Liver (tissue), 9 donors: ENCODE measurements around the gene DGKQ. TPM values are rescaled to one million over a fixed set of nuclear protein-coding genes. Genes with fewer than 3 reads are reported as not detected.
A peak's percentile ranks its signal among the peaks of the same experiment; 100 is the strongest.

Experiments used
- DNase-seq: peaks from one replicate; pipeline ENCODE4 v3.0.0-alpha.2; 2017; ENCODE audit warnings: low spot score
- H3K27ac ChIP-seq, 2 donors: one replicate each; pipeline ENCODE4 v1.7.0; 2013; ENCODE audit warnings: inconsistent platforms in 2 of 2, low read length in 2 of 2, control low read depth in 1 of 2, low read depth in 1 of 2, mild to moderate bottlenecking in 1 of 2
- H3K27me3 ChIP-seq, 4 donors: one replicate each; pipeline versions ENCODE4 v1.6.1 to v1.7.0; 2013; ENCODE audit warnings: low read length in 3 of 4, inconsistent platforms in 1 of 4, mild to moderate bottlenecking in 1 of 4, moderate library complexity in 1 of 4; ENCODE audit not compliant: control insufficient read depth in 4 of 4, insufficient read depth in 4 of 4
- H3K36me3 ChIP-seq, 4 donors: one replicate each; pipeline versions ENCODE4 v1.6.1 to v1.7.0; 2013; ENCODE audit warnings: low read length in 3 of 4, mild to moderate bottlenecking in 3 of 4, low read depth in 1 of 4, moderate library complexity in 1 of 4; ENCODE audit not compliant: control insufficient read depth in 4 of 4, insufficient read depth in 3 of 4
- H3K4me1 ChIP-seq, 4 donors: one replicate each; pipeline versions ENCODE4 v1.6.1 to v1.7.0; 2013; ENCODE audit warnings: low read length in 3 of 4, mild to moderate bottlenecking in 3 of 4, moderate library complexity in 1 of 4; ENCODE audit not compliant: control insufficient read depth in 4 of 4, insufficient read depth in 4 of 4
- H3K4me3 ChIP-seq, 3 donors: one replicate each; pipeline versions ENCODE4 v1.6.1 to v1.7.0; 2013; ENCODE audit warnings: low read length in 3 of 3, control low read depth in 1 of 3, low read depth in 1 of 3, mild to moderate bottlenecking in 1 of 3
- H3K9ac ChIP-seq, 2 donors: one replicate each; pipeline ENCODE4 v1.7.0; 2013; ENCODE audit warnings: low read length in 2 of 2, mild to moderate bottlenecking in 2 of 2, moderate library complexity in 2 of 2, control low read depth in 1 of 2, low read depth in 1 of 2
- H3K9me3 ChIP-seq, 4 donors: one replicate each; pipeline versions ENCODE4 v1.6.1 to v1.7.0; 2013; ENCODE audit warnings: low read length in 3 of 4; ENCODE audit not compliant: control insufficient read depth in 4 of 4
- EGR1 ChIP-seq, 2 donors: IDR thresholded peaks; 2 replicates each; pipeline ENCODE4 v1.6.1; 2016 to 2018; ENCODE audit warnings: antibody characterized with exemption in 2 of 2, low read depth in 2 of 2
- FOXA1 ChIP-seq: IDR thresholded peaks from 2 replicates; pipeline ENCODE4 v1.6.1; 2016; ENCODE audit warnings: antibody characterized with exemption
- FOXA2 ChIP-seq: IDR thresholded peaks from 2 replicates; pipeline ENCODE4 v1.6.1; 2016; ENCODE audit warnings: antibody characterized with exemption
- GABPA ChIP-seq, 2 donors: IDR thresholded peaks in 1 of 2; conservative IDR thresholded peaks in 1 of 2; 2 replicates each; pipeline ENCODE4 v1.6.1; 2016; ENCODE audit warnings: antibody characterized with exemption in 2 of 2, mild to moderate bottlenecking in 1 of 2, moderate library complexity in 1 of 2
- HNF4A ChIP-seq, 2 donors: conservative IDR thresholded peaks; 2 replicates each; pipeline ENCODE4 v1.6.1; 2016; ENCODE audit warnings: antibody characterized with exemption in 2 of 2, mild to moderate bottlenecking in 2 of 2
- JUND ChIP-seq, 2 donors: IDR thresholded peaks; 2 replicates each; pipeline ENCODE4 v1.6.1; 2016; ENCODE audit warnings: antibody characterized with exemption in 2 of 2
- NR2F2 ChIP-seq: IDR thresholded peaks from 2 replicates; pipeline ENCODE4 v1.6.1; 2016; ENCODE audit warnings: antibody characterized with exemption
- RAD21 ChIP-seq, 2 donors: IDR thresholded peaks; 2 replicates each; pipeline ENCODE4 v1.6.1; 2016; ENCODE audit warnings: antibody characterized with exemption in 2 of 2, mild to moderate bottlenecking in 2 of 2
- RXRA ChIP-seq, 2 donors: IDR thresholded peaks; 2 replicates each; pipeline ENCODE4 v1.6.1; 2017 to 2018; ENCODE audit warnings: antibody characterized with exemption in 2 of 2, mild to moderate bottlenecking in 1 of 2
- SP1 ChIP-seq: IDR thresholded peaks from 2 replicates; pipeline ENCODE4 v1.6.1; 2018; ENCODE audit warnings: antibody characterized with exemption, mild to moderate bottlenecking
- TAF1 ChIP-seq: conservative IDR thresholded peaks from 2 replicates; pipeline ENCODE4 v1.6.1; 2016; ENCODE audit warnings: antibody characterized with exemption, mild to moderate bottlenecking
- YY1 ChIP-seq: IDR thresholded peaks from 2 replicates; pipeline ENCODE4 v1.6.1; 2016; ENCODE audit warnings: antibody characterized with exemption, mild to moderate bottlenecking
- WGBS: extraction: QIAGEN DNeasy Blood & Tissue Kit; methylation state at CpG from one replicate; pipeline ENCODE4 v1.1.7; 2013; 5-methylcytosine and 5-hydroxymethylcytosine counted together
- polyA plus RNA-seq, 2 donors: library from polyadenylated mRNA; stranded (reverse) in 1 of 2; unstranded in 1 of 2; fragments of 200-250 nt in 1 of 2; fragments of >200 nt in 1 of 2; fragmentation: Nextera tagmentation in 1 of 2; extraction: Ambion mirVana in 1 of 2; gene quantifications; one replicate each; pipeline versions ENCODE4 v1.2.1 to v1.2.3, GENCODE V29; 2013 to 2015
- total RNA-seq, 2 donors: library from RNA; depleted of rRNA; stranded (reverse); fragments of >200 nt; gene quantifications; one replicate each; pipeline ENCODE4 v1.2.3, GENCODE V29; 2014
- TF ChIP-seq, protein P1 (sequence below): IDR thresholded peaks from 2 replicates; pipeline ENCODE4 v1.6.1; 2016; ENCODE audit warnings: antibody characterized with exemption
- TF ChIP-seq, protein P2 (sequence below): IDR thresholded peaks from 2 replicates; pipeline ENCODE4 v1.6.1; 2016; ENCODE audit warnings: antibody characterized with exemption
- TF ChIP-seq, protein P3 (sequence below): fragments of 150-350 bp; IDR thresholded peaks from 2 replicates; pipeline ENCODE4 v1.5.1; 2017; ENCODE audit warnings: improper control_type of control experiment, low read depth, low read length; ENCODE audit not compliant: missing input control
- TF ChIP-seq, protein P4 (sequence below): IDR thresholded peaks from 2 replicates; pipeline ENCODE4 v1.6.1; 2016; ENCODE audit warnings: antibody characterized with exemption, mild to moderate bottlenecking
- TF ChIP-seq, protein P5 (sequence below): IDR thresholded peaks from 2 replicates; pipeline ENCODE4 v1.6.1; 2016; ENCODE audit warnings: antibody characterized with exemption
- donor health status: healthy.
- donor health status: healthy.
- donor health status: healthy.
- donor health status: healthy.
- donor health status: healthy.

The DGKQ gene
- total and polyA plus RNA-seq, 4 donors: 1.5 to 8.8 (median 3.6) TPM

DNA sequence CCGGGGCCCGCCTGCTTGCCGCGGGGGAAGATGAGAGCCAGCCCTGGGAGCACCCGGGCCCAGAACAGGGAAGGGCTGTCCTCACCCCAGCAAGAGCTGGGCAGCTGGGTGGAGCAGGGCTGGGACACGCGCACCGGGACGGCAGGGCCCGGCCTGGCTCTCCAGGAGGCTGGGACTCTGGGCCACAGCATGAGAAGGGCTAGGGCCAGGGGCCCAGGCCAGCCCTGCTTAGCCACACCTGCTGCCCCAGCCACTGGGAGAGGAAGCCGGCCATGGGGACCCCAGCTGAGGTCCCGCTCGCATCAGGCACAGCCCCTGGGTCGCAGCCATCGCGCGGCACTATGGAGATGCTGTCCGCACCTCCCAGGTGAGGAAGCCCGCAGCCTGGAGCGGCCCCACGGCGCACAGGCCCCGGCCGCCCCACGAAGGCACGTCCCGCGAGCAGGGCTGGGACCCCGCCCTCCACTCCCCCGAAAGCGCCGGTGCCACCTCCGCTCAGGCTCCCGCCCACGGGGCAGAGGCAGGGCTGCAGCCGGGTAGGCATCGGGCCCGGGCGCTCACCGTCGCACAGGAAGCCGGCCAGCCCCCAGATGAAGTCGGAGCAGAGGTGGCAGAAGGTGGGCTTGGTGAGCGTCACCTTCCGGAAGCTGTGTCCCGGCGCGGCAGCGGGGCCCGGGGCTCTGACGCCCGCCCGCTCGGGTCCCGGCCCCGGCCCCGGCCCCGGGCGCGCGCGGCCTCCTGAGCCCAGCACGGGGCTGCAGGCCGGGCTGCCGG is 531 bp downstream of the DGKQ start (continued):
- TF ChIP-seq, protein P1, sequence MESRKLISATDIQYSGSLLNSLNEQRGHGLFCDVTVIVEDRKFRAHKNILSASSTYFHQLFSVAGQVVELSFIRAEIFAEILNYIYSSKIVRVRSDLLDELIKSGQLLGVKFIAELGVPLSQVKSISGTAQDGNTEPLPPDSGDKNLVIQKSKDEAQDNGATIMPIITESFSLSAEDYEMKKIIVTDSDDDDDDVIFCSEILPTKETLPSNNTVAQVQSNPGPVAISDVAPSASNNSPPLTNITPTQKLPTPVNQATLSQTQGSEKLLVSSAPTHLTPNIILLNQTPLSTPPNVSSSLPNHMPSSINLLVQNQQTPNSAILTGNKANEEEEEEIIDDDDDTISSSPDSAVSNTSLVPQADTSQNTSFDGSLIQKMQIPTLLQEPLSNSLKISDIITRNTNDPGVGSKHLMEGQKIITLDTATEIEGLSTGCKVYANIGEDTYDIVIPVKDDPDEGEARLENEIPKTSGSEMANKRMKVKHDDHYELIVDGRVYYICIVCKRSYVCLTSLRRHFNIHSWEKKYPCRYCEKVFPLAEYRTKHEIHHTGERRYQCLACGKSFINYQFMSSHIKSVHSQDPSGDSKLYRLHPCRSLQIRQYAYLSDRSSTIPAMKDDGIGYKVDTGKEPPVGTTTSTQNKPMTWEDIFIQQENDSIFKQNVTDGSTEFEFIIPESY: no peak
- TF ChIP-seq EGR1 (IDR thresholded peaks at IDR 0.05; ENCODE audit: low read depth in 2 of 2) (no peak), TAF1 (no peak)

DNA sequence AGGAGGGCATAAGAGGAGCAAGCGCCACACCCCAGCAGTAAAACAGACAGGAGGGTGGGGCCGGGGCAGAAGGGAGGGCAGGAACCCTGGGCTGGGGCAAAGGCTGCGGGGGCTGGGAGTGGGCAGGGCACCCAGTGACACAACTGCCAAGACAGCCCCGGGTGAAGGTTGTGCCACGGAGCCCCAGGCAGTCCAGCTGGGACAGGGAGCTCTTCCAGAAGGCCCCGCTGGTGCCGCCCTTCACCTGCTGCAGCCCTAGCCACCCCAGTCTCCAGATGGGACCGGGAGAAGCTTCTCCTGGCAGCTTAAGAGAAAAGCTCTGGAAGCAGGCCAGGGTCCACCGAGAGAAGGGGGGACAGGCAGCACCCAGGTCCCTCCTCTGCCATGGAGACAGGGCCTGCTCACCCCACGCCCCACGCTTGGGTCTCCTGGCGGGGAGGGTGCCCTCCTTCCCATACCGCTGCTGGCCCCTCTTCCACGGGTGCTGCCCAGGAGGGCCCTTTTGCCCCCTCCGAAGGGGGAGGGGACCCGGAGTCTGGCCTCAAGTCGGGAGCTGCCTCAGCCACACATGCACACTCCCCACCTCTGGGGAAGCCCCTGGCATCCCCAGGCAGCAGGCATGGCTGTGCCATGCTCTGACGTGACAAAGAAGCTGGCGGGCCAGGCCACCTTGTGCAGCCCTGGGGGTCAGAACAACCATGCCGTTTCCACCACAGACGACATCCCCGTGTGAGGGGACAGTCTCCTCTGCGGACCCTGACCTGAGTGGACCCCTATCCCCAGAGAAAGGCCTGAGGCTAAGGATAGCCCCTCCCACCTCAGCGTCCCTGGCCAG is 1.5 kb downstream of the DGKQ start:
- no peak overlapping the region for H3K9ac ChIP-seq
- 62% methylated on average over 24 of the region's 24 CpGs for WGBS
- TF ChIP-seq EGR1 (IDR thresholded peaks at IDR 0.05; ENCODE audit: low read depth in 2 of 2) (no peak), JUND (IDR thresholded peaks at IDR 0.05) (no peak), FOXA1 (no peak), TAF1 (no peak), FOXA2 (no peak), SP1 (no peak), RAD21 (IDR thresholded peaks at IDR 0.05) (no peak), GABPA (IDR thresholded peaks at IDR 0.05 in 1 of 2, conservative IDR thresholded peaks at IDR 0.05 in 1 of 2) (no peak), RXRA (IDR thresholded peaks at IDR 0.05) (no peak), HNF4A (conservative IDR thresholded peaks at IDR 0.05) (no peak), YY1 (no peak), NR2F2 (no peak)
- TF ChIP-seq, protein P2, sequence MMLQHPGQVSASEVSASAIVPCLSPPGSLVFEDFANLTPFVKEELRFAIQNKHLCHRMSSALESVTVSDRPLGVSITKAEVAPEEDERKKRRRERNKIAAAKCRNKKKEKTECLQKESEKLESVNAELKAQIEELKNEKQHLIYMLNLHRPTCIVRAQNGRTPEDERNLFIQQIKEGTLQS: no peak
- TF ChIP-seq, protein P3, sequence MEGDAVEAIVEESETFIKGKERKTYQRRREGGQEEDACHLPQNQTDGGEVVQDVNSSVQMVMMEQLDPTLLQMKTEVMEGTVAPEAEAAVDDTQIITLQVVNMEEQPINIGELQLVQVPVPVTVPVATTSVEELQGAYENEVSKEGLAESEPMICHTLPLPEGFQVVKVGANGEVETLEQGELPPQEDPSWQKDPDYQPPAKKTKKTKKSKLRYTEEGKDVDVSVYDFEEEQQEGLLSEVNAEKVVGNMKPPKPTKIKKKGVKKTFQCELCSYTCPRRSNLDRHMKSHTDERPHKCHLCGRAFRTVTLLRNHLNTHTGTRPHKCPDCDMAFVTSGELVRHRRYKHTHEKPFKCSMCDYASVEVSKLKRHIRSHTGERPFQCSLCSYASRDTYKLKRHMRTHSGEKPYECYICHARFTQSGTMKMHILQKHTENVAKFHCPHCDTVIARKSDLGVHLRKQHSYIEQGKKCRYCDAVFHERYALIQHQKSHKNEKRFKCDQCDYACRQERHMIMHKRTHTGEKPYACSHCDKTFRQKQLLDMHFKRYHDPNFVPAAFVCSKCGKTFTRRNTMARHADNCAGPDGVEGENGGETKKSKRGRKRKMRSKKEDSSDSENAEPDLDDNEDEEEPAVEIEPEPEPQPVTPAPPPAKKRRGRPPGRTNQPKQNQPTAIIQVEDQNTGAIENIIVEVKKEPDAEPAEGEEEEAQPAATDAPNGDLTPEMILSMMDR: no peak
- TF ChIP-seq, protein P4, sequence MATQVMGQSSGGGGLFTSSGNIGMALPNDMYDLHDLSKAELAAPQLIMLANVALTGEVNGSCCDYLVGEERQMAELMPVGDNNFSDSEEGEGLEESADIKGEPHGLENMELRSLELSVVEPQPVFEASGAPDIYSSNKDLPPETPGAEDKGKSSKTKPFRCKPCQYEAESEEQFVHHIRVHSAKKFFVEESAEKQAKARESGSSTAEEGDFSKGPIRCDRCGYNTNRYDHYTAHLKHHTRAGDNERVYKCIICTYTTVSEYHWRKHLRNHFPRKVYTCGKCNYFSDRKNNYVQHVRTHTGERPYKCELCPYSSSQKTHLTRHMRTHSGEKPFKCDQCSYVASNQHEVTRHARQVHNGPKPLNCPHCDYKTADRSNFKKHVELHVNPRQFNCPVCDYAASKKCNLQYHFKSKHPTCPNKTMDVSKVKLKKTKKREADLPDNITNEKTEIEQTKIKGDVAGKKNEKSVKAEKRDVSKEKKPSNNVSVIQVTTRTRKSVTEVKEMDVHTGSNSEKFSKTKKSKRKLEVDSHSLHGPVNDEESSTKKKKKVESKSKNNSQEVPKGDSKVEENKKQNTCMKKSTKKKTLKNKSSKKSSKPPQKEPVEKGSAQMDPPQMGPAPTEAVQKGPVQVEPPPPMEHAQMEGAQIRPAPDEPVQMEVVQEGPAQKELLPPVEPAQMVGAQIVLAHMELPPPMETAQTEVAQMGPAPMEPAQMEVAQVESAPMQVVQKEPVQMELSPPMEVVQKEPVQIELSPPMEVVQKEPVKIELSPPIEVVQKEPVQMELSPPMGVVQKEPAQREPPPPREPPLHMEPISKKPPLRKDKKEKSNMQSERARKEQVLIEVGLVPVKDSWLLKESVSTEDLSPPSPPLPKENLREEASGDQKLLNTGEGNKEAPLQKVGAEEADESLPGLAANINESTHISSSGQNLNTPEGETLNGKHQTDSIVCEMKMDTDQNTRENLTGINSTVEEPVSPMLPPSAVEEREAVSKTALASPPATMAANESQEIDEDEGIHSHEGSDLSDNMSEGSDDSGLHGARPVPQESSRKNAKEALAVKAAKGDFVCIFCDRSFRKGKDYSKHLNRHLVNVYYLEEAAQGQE: no peak
- TF ChIP-seq, protein P5, sequence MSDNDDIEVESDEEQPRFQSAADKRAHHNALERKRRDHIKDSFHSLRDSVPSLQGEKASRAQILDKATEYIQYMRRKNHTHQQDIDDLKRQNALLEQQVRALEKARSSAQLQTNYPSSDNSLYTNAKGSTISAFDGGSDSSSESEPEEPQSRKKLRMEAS: no peak
- TF ChIP-seq, protein P1: no peak
- no peaks in the 10 kb centered on the region for H3K36me3 ChIP-seq
- no peaks in the 10 kb centered on the region for H3K27me3 ChIP-seq
- no peak overlapping the region for H3K27ac ChIP-seq
- H3K4me3 ChIP-seq: peak overlapping the region in 2 of 3 donors; percentile 78 to 93
- no peaks in the 10 kb centered on the region for H3K9me3 ChIP-seq
- no peak for DNase-seq
- peaks cover 13 to 20% (median 16%) of the 10 kb centered on the region in 4 donors for H3K4me1 ChIP-seq
